ENCODE results near the gene FEZ2.

- no peak for TF ChIP-seq CTCF (IDR thresholded peaks at IDR 0.05; ENCODE audit: low read depth, low read length, poor library complexity, severe bottlenecking)
- TF ChIP-seq EZH2phosphoT487 (IDR thresholded peaks at IDR 0.05; ENCODE audit: borderline replicate concordance, low read length), result no peak
Observed at GRCh38 chr2:36528766-36529392, 69.1 kb downstream of the FEZ2 start.
